Measurements from ENCODE around the gene NCAM2.

GRCh38 chr21:21039624-21040170, 41.5 kb downstream of the NCAM2 start:
- TF ChIP-seq KLF10 (tag by site-specific recombination; IDR thresholded peaks at IDR 0.05) (no peak), TCF7L2 (IDR thresholded peaks at IDR 0.05; ENCODE audit: borderline replicate concordance, low read depth, low read length) (no peak), HOXA7 (CRISPR knock-in tag; IDR thresholded peaks at IDR 0.05; ENCODE audit: borderline replicate concordance) (no peak), ZBTB17 (tag by site-specific recombination; IDR thresholded peaks at IDR 0.05) (no peak), CTCF (tag by site-specific recombination; IDR thresholded peaks at IDR 0.05) (no peak), HIC1 (tag by site-specific recombination; IDR thresholded peaks at IDR 0.05) (no peak), BCL11A (tag by site-specific recombination; IDR thresholded peaks at IDR 0.05; ENCODE audit: low read depth) (no peak), REST (tag by site-specific recombination; IDR thresholded peaks at IDR 0.05) (no peak), ZNF280D (tag by site-specific recombination; IDR thresholded peaks at IDR 0.05) (no peak), ATF2 (tag by site-specific recombination; IDR thresholded peaks at IDR 0.05; ENCODE audit: low read depth) (no peak), ZNF624 (tag by site-specific recombination; IDR thresholded peaks at IDR 0.05) (no peak), ZBTB10 (tag by site-specific recombination; IDR thresholded peaks at IDR 0.05) (no peak), YY1 (tag by site-specific recombination; IDR thresholded peaks at IDR 0.05) (no peak), ZSCAN5A (tag by site-specific recombination; IDR thresholded peaks at IDR 0.05) (no peak)
